MG63 (cell line): ENCODE measurements around the gene SLC41A3. TPM values are rescaled to one million over a fixed set of nuclear protein-coding genes. Genes with fewer than 3 reads are reported as not detected.
"Not testable (repeated sequence)": the region's sequence is repeated elsewhere in the genome, so short reads cannot be mapped to it uniquely, and the experiment has no call there.

ENCODE experiments used
- DNase-seq: peaks from one replicate; pipeline ENCODE4 v3.0.0-alpha.2; 2020
- H3K27me3 ChIP-seq: fragments of 250-450 bp; sonication (Bioruptor Pico); 2 replicates; pipeline ENCODE4 v1.5.1; 2020; ENCODE audit warnings: mild to moderate bottlenecking, moderate library complexity
- H3K36me3 ChIP-seq: fragments of 250-450 bp; sonication (Bioruptor Pico); 2 replicates; pipeline ENCODE4 v1.5.1; 2020; ENCODE audit warnings: mild to moderate bottlenecking, moderate library complexity
- H3K4me3 ChIP-seq: fragments of 250-450 bp; sonication (Bioruptor Pico); 2 replicates; pipeline ENCODE4 v1.5.1; 2020; ENCODE audit warnings: mild to moderate bottlenecking, moderate library complexity
- H3K9me3 ChIP-seq: fragments of 250-450 bp; sonication (Bioruptor Pico); 2 replicates; pipeline ENCODE4 v1.5.1; 2020; ENCODE audit warnings: mild to moderate bottlenecking, moderate library complexity
- total RNA-seq: library from RNA; depleted of rRNA; stranded (reverse); fragments of >200 nt; shearing (Covaris generic); gene quantifications from 2 replicates; pipeline ENCODE4 v1.2.3, GENCODE V29; 2014; ENCODE audit warnings: low replicate concordance

SLC41A3 gene
- total RNA-seq, 1 experiment from 2014 or later = 55.6 TPM

- Histone ChIP-seq H3K27me3 (no peaks in the 10 kb centered on the region), H3K4me3 (no peak overlapping the region), H3K9me3 (no peaks in the 10 kb centered on the region), H3K36me3 (no peaks in the 10 kb centered on the region; the same call in 1 of the 2 replicates)
- DNase-seq = no peak
Measured at GRCh38 chr3:126018545-126018944, 65.4 kb downstream of the SLC41A3 start.

- Histone ChIP-seq H3K9me3 (no peaks in the 10 kb centered on the region), H3K36me3 (no peaks in the 10 kb centered on the region; the same call in none of the 2 replicates), H3K27me3 (no peaks in the 10 kb centered on the region), H3K4me3 (no peak overlapping the region)
- no peak for DNase-seq
Measured at GRCh38 chr3:126017362-126017761, 66.6 kb downstream of the SLC41A3 start.

- no peak overlapping the region for H3K4me3 ChIP-seq
- no peaks in the 10 kb centered on the region; the same call in none of the 2 replicates for H3K36me3 ChIP-seq
- DNase-seq = no peak
- H3K9me3 ChIP-seq = no peaks in the 10 kb centered on the region
- H3K27me3 ChIP-seq = no peaks in the 10 kb centered on the region
Measured at GRCh38 chr3:126016616-126017015, 67.3 kb downstream of the SLC41A3 start.

GRCh38 chr3:126015075-126015474 is 68.8 kb downstream of the SLC41A3 start:
- DNase-seq = no peak
- Histone ChIP-seq H3K9me3 (no peaks in the 10 kb centered on the region), H3K27me3 (no peaks in the 10 kb centered on the region), H3K36me3 (no peaks in the 10 kb centered on the region; the same call in none of the 2 replicates), H3K4me3 (no peak overlapping the region)

- peak; percentile 36 for DNase-seq
- Histone ChIP-seq H3K9me3 (no peaks in the 10 kb centered on the region), H3K27me3 (no peaks in the 10 kb centered on the region), H3K4me3 (no peak overlapping the region), H3K36me3 (no peaks in the 10 kb centered on the region; the same call in none of the 2 replicates)
Measured at GRCh38 chr3:126014252-126014651, 69.7 kb downstream of the SLC41A3 start.

GRCh38 chr3:126013751-126014156 is 70.2 kb downstream of the SLC41A3 start:
- DNase-seq = no peak
- Histone ChIP-seq H3K4me3 (no peak overlapping the region), H3K9me3 (no peaks in the 10 kb centered on the region), H3K36me3 (no peaks in the 10 kb centered on the region; the same call in none of the 2 replicates), H3K27me3 (no peaks in the 10 kb centered on the region)

GRCh38 chr3:126009181-126009580 is 74.7 kb downstream of the SLC41A3 start:
- DNase-seq = no peak
- Histone ChIP-seq H3K27me3 (no peaks in the 10 kb centered on the region), H3K9me3 (no peaks in the 10 kb centered on the region), H3K36me3 (peaks cover 2% of the 10 kb centered on the region; the same call in 1 of the 2 replicates), H3K4me3 (no peak overlapping the region)

- Histone ChIP-seq H3K27me3 (no peaks in the 10 kb centered on the region), H3K9me3 (no peaks in the 10 kb centered on the region), H3K36me3 (peaks cover 2% of the 10 kb centered on the region; the same call in 1 of the 2 replicates), H3K4me3 (no peak overlapping the region)
- no peak for DNase-seq
Measured at GRCh38 chr3:126008219-126008618, 75.7 kb downstream of the SLC41A3 start.

- DNase-seq = peak; percentile 33
- Histone ChIP-seq H3K4me3 (no peak overlapping the region), H3K27me3 (no peaks in the 10 kb centered on the region), H3K36me3 (peaks cover 2% of the 10 kb centered on the region; the same call in 1 of the 2 replicates), H3K9me3 (peaks cover 3% of the 10 kb centered on the region; the same call in 1 of the 2 replicates)
Measured at GRCh38 chr3:126005951-126006350, 78.0 kb downstream of the SLC41A3 start.

GRCh38 chr3:126004692-126005091 is 79.2 kb downstream of the SLC41A3 start:
- Histone ChIP-seq H3K4me3 (no peak overlapping the region), H3K27me3 (no peaks in the 10 kb centered on the region), H3K9me3 (peaks cover 3% of the 10 kb centered on the region; the same call in 1 of the 2 replicates), H3K36me3 (peaks cover 2% of the 10 kb centered on the region; the same call in 1 of the 2 replicates)
- DNase-seq = no peak

GRCh38 chr3:126004217-126004616 is 79.7 kb downstream of the SLC41A3 start:
- no peaks in the 10 kb centered on the region for H3K27me3 ChIP-seq
- DNase-seq = no peak
- H3K4me3 ChIP-seq = no peak overlapping the region
- H3K36me3 ChIP-seq = peaks cover 2% of the 10 kb centered on the region; the same call in 1 of the 2 replicates
- H3K9me3 ChIP-seq = peaks cover 6% of the 10 kb centered on the region; the same call in 1 of the 2 replicates

GRCh38 chr3:126003447-126004190 is 80.3 kb downstream of the SLC41A3 start:
- Histone ChIP-seq H3K9me3 (peaks cover 6% of the 10 kb centered on the region; the same call in 1 of the 2 replicates), H3K36me3 (peaks cover 2% of the 10 kb centered on the region; the same call in 1 of the 2 replicates), H3K27me3 (no peaks in the 10 kb centered on the region), H3K4me3 (no peak overlapping the region)
- no peak for DNase-seq

- H3K36me3 ChIP-seq = no peaks in the 10 kb centered on the region
- H3K27me3 ChIP-seq = no peaks in the 10 kb centered on the region
- H3K9me3 ChIP-seq = peaks cover 8% of the 10 kb centered on the region; the same call in 1 of the 2 replicates
- no peak overlapping the region for H3K4me3 ChIP-seq
- DNase-seq = no peak
Measured at GRCh38 chr3:126002189-126002588, 81.7 kb downstream of the SLC41A3 start.

- not testable (repeated sequence) for H3K4me3 ChIP-seq, H3K9me3 ChIP-seq, H3K27me3 ChIP-seq, DNase-seq, H3K36me3 ChIP-seq
Measured at GRCh38 chr3:125996751-125997150, 87.2 kb downstream of the SLC41A3 start.

- Histone ChIP-seq H3K36me3 (no peaks in the 10 kb centered on the region), H3K9me3 (peaks cover 1% of the 10 kb centered on the region; the same call in 1 of the 2 replicates)
Measured at GRCh38 chr3:125990253-125990970, 93.5 kb downstream of the SLC41A3 start.

GRCh38 chr3:125984951-125985350 is 99.0 kb downstream of the SLC41A3 start:
- peaks cover 14% of the 10 kb centered on the region for H3K27me3 ChIP-seq
- H3K9me3 ChIP-seq, DNase-seq: not testable (repeated sequence)

More at GRCh38 chr3:125990253-125990970, 93.5 kb downstream of the SLC41A3 start:
- DNase-seq = peak; percentile 90
- peaks cover 21% of the 10 kb centered on the region for H3K27me3 ChIP-seq
- peak overlapping the region; percentile 58 for H3K4me3 ChIP-seq

GRCh38 chr3:125977104-125977503 is 106.8 kb downstream of the SLC41A3 start:
- not testable (repeated sequence) for H3K9me3 ChIP-seq, H3K4me3 ChIP-seq, DNase-seq, H3K27me3 ChIP-seq, H3K36me3 ChIP-seq

More at GRCh38 chr3:125984951-125985350, 99.0 kb downstream of the SLC41A3 start:
- not testable (repeated sequence) for H3K36me3 ChIP-seq, H3K4me3 ChIP-seq
